ENCODE data around the gene OR6N2. TPM values are rescaled to one million over a fixed set of nuclear protein-coding genes. Genes with fewer than 3 reads are reported as not detected.
A peak's percentile ranks its signal among the peaks of the same experiment; 100 is the strongest.

The OR6N2 gene
- total and polyA plus RNA-seq, 9 of the 15 experiments (the other 6 are each of a cell fraction or from before 2014, with no cell fraction given): not detected

- TF ChIP-seq, protein P1, sequence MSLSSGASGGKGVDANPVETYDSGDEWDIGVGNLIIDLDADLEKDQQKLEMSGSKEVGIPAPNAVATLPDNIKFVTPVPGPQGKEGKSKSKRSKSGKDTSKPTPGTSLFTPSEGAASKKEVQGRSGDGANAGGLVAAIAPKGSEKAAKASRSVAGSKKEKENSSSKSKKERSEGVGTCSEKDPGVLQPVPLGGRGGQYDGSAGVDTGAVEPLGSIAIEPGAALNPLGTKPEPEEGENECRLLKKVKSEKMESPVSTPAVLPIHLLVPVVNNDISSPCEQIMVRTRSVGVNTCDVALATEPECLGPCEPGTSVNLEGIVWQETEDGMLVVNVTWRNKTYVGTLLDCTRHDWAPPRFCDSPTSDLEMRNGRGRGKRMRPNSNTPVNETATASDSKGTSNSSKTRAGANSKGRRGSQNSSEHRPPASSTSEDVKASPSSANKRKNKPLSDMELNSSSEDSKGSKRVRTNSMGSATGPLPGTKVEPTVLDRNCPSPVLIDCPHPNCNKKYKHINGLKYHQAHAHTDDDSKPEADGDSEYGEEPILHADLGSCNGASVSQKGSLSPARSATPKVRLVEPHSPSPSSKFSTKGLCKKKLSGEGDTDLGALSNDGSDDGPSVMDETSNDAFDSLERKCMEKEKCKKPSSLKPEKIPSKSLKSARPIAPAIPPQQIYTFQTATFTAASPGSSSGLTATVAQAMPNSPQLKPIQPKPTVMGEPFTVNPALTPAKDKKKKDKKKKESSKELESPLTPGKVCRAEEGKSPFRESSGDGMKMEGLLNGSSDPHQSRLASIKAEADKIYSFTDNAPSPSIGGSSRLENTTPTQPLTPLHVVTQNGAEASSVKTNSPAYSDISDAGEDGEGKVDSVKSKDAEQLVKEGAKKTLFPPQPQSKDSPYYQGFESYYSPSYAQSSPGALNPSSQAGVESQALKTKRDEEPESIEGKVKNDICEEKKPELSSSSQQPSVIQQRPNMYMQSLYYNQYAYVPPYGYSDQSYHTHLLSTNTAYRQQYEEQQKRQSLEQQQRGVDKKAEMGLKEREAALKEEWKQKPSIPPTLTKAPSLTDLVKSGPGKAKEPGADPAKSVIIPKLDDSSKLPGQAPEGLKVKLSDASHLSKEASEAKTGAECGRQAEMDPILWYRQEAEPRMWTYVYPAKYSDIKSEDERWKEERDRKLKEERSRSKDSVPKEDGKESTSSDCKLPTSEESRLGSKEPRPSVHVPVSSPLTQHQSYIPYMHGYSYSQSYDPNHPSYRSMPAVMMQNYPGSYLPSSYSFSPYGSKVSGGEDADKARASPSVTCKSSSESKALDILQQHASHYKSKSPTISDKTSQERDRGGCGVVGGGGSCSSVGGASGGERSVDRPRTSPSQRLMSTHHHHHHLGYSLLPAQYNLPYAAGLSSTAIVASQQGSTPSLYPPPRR (CRISPR knock-in tag; IDR thresholded peaks at IDR 0.05; ENCODE audit: borderline replicate concordance): no peak
- TF ChIP-seq RBM25 (IDR thresholded peaks at IDR 0.05; ENCODE audit: low read depth, low read length, severe bottlenecking) (peak; percentile 98), ZHX1 (conservative IDR thresholded peaks at IDR 0.05; ENCODE audit: low read length) (no peak), PHF20 (IDR thresholded peaks at IDR 0.05; ENCODE audit: partially characterized antibody) (no peak), CREB1 (IDR thresholded peaks at IDR 0.05) (no peak), CREB1 (CRISPR knock-in tag; IDR thresholded peaks at IDR 0.05) (no peak), LEF1 (IDR thresholded peaks at IDR 0.05) (peak; percentile 32; the same call in 1 of the 2 replicates), PKNOX1 (IDR thresholded peaks at IDR 0.05) (peak; percentile 38; the same call in 1 of the 2 replicates), BRF2 (IDR thresholded peaks at IDR 0.05; ENCODE audit: borderline replicate concordance, insufficient read depth, insufficient read length) (no peak), ZNF695 (CRISPR knock-in tag; IDR thresholded peaks at IDR 0.05) (no peak)
- TF ChIP-seq, protein P2, sequence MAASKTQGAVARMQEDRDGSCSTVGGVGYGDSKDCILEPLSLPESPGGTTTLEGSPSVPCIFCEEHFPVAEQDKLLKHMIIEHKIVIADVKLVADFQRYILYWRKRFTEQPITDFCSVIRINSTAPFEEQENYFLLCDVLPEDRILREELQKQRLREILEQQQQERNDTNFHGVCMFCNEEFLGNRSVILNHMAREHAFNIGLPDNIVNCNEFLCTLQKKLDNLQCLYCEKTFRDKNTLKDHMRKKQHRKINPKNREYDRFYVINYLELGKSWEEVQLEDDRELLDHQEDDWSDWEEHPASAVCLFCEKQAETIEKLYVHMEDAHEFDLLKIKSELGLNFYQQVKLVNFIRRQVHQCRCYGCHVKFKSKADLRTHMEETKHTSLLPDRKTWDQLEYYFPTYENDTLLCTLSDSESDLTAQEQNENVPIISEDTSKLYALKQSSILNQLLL (CRISPR knock-in tag; IDR thresholded peaks at IDR 0.05; ENCODE audit: borderline replicate concordance): no peak
- TF ChIP-seq, protein P3, sequence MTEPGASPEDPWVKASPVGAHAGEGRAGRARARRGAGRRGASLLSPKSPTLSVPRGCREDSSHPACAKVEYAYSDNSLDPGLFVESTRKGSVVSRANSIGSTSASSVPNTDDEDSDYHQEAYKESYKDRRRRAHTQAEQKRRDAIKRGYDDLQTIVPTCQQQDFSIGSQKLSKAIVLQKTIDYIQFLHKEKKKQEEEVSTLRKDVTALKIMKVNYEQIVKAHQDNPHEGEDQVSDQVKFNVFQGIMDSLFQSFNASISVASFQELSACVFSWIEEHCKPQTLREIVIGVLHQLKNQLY (CRISPR knock-in tag; conservative IDR thresholded peaks at IDR 0.05): no peak
Measured at GRCh38 chr1:158728510-158729225, 52.3 kb downstream of the OR6N2 start (continued).

All from K562 (cell line).